K562 (cell line): ENCODE results near the gene C1QTNF8. TPM values are rescaled to one million over a fixed set of nuclear protein-coding genes. Genes with fewer than 3 reads are reported as not detected.

Source experiments
- DLX4 ChIP-seq: fragments of 250-450 bp; sonication (Bioruptor Pico); IDR thresholded peaks from 2 replicates; pipeline ENCODE4 v1.6.1; 2021; ENCODE audit warnings: mild to moderate bottlenecking
- E2F1 ChIP-seq: sonication (generic); formaldehyde crosslinking; IDR thresholded peaks from 2 replicates; pipeline ENCODE4 v1.8.1; 2023; ENCODE audit warnings: mild to moderate bottlenecking, missing genetic modification reagents, moderate library complexity
- FOSL1 ChIP-seq: fragments of 200-800 bp; sonication (Bioruptor generic); conservative IDR thresholded peaks from 2 replicates; pipeline ENCODE4 v1.6.1; 2016; ENCODE audit warnings: missing genetic modification characterization, missing compliant biosample characterization
- HDAC1 ChIP-seq, 2 experiments: fragments of 450-650 bp; IDR thresholded peaks; 2 replicates each; pipeline ENCODE4 v1.6.1; 2016 to 2017; ENCODE audit warnings: inconsistent platforms in 1 of 2, mild to moderate bottlenecking in 1 of 2, moderate library complexity in 1 of 2
- NFXL1 ChIP-seq: fragments of 450-650 bp; formaldehyde crosslinking; IDR thresholded peaks from 2 replicates; pipeline ENCODE4 v1.4.0; 2021; ENCODE audit warnings: mild to moderate bottlenecking
- PKNOX1 ChIP-seq: fragments of 450-650 bp; IDR thresholded peaks from 2 replicates; pipeline ENCODE4 v1.6.1; 2016
- RHOXF2B ChIP-seq: fragments of 250-450 bp; sonication (Bioruptor Pico); conservative IDR thresholded peaks from 2 replicates; pipeline ENCODE4 v1.5.1; 2021
- SAFB2 ChIP-seq: fragments of 200-400 bp; formaldehyde crosslinking; IDR thresholded peaks from 2 replicates; pipeline ENCODE4 v1.6.1; 2018; ENCODE audit warnings: borderline replicate concordance, low read length, low read depth, moderate library complexity; ENCODE audit not compliant: severe bottlenecking
- VEZF1 ChIP-seq: fragments of 200-800 bp; sonication (Bioruptor generic); IDR thresholded peaks from 2 replicates; pipeline ENCODE4 v1.6.1; 2017; ENCODE audit warnings: missing genetic modification characterization, missing compliant biosample characterization
- ZBTB40 ChIP-seq, 2 experiments: fragments of 450-650 bp in 1 of 2; sonication (generic) in 1 of 2; formaldehyde crosslinking in 1 of 2; IDR thresholded peaks; 2 replicates each; pipeline versions ENCODE4 v1.7.1 to v1.9.0; 2016 to 2022; ENCODE audit warnings: inconsistent platforms in 1 of 2, mild to moderate bottlenecking in 1 of 2, missing genetic modification reagents in 1 of 2
- ZEB2 ChIP-seq: fragments of 450-650 bp; IDR thresholded peaks from 2 replicates; pipeline ENCODE4 v1.6.1; 2016
- ZFPM2 ChIP-seq: fragments of 250-450 bp; sonication (Bioruptor Pico); IDR thresholded peaks from 2 replicates; pipeline ENCODE4 v1.5.1; 2022; ENCODE audit warnings: mild to moderate bottlenecking
- ZNF384 ChIP-seq: IDR thresholded peaks from 2 replicates; pipeline ENCODE4 v1.6.1; 2012; ENCODE audit warnings: low read depth, low read length, improper control_type of control experiment
- polyA plus RNA-seq, 8 experiments: library from polyadenylated mRNA; depleted of rRNA in 4 of 8; stranded (reverse) in 5 of 8; unstranded in 3 of 8; fragments of >200 nt; fragmentation: Nextera tagmentation in 2 of 8; fragmentation: Illumina TruSeq in 1 of 8; extraction: Ambion mirVana in 2 of 8; extraction: Trizol in 1 of 8; gene quantifications; 2 replicates each; pipeline versions ENCODE4 v1.2.1 to v1.2.3, GENCODE V29; 2011 to 2014; ENCODE audit warnings: inconsistent platforms in 1 of 8, missing spikeins in 1 of 8
- total RNA-seq, 7 experiments: library from RNA; depleted of rRNA in 6 of 7; stranded (reverse); fragments of >200 nt in 6 of 7; fragmentation: Illumina TruSeq in 2 of 7; extraction: Trizol in 2 of 7; gene quantifications; 2 replicates each; pipeline versions ENCODE4 v1.2.1 to v1.2.3, GENCODE V29; 2011 to 2021; ENCODE audit warnings: low replicate concordance in 1 of 7

The C1QTNF8 gene
- total and polyA plus RNA-seq, 9 of the 15 experiments (the other 6 are each of a cell fraction or from before 2014, with no cell fraction given): not detected

GRCh38 chr16:1137604-1138003 is 41.6 kb upstream of the C1QTNF8 start (continued):
- TF ChIP-seq PKNOX1 (peak; percentile 36; the same call in 1 of the 2 replicates), ZNF384 (no peak), SAFB2 (no peak), NFXL1 (no peak), DLX4 (CRISPR knock-in tag) (no peak), VEZF1 (CRISPR knock-in tag) (no peak), FOSL1 (tag) (peak; percentile 81), ZEB2 (0 out of 2 replicates have a peak, but pooled peaks have one; percentile 45), RHOXF2B (no peak), ZFPM2 (CRISPR knock-in tag) (no peak), ZBTB40 (IDR thresholded peaks at IDR 0.05) (no peak), ZBTB40 (CRISPR knock-in tag; IDR thresholded peaks at IDR 0.05) (no peak), E2F1 (CRISPR knock-in tag) (no peak), HDAC1 (IDR thresholded peaks at IDR 0.05) (peak in 1 of 2 experiments; percentile 59; a peak in 1 of 4 replicates)
